ENCODE measurements around the gene CDYL2.
"Not testable (repeated sequence)": the region's sequence is repeated elsewhere in the genome, so short reads cannot be mapped to it uniquely, and the experiment has no call there.

CDYL2 gene

DNA sequence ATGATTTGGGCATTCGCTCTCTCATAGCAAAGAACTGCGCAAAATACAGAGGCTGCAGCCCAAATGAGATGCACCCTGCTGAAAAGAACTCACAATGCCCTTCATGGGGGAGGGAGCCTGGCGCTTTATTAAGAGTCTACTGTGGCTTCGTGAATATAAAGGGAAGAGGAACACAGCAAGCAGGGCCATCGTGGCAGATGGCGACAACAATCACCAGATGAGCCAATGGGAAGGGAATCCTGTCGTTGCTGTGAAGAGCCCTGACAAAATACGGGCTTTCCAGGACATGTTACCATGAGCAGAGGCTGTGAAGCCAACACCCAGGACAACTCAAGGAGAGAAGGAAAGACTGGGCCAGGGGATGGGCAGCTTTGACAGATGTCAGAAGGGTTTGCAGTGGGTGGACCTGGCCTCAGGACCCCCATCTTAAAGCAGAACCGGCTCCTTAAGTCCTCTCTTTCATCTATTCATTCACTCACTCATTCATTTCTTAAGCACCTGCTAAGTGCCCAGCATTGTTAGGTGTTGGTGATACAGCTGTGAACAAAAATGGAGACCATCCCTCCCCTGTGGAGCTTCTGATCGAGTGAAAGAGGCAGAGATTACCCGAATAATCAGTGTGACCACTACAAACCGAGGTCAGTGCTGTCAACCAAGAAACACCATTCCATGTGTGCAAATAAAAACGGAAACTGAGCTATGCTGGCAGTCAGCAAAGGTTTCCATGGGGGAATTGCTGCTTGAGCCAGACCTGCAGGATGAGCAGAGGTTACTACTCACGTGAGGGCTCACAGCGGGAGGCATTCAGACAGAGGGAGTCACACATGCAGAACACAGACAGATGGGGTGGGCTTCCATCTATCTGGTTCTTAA, 137.8 kb downstream of the CDYL2 start:
- no peak for DNase-seq

DNA sequence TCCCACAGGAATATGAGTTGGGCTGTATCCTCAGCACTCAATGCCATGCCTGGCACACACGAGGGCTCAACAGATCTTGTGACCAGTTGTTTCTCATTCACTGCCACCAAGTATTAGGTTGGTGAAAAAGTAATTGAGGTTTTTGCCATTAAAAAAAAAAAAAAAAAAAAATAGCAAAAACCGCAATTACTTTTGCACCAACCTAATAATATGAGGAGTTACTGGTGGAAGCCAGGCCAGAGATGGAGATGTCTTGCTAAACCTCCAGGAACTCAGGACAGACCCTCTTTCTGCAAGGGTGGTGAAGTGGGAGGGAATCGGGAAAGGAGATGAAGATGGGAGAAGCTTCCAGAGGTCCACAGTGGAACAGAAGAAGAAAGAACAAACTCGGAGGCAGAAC, 139.0 kb downstream of the CDYL2 start:
- no peak for DNase-seq

DNA sequence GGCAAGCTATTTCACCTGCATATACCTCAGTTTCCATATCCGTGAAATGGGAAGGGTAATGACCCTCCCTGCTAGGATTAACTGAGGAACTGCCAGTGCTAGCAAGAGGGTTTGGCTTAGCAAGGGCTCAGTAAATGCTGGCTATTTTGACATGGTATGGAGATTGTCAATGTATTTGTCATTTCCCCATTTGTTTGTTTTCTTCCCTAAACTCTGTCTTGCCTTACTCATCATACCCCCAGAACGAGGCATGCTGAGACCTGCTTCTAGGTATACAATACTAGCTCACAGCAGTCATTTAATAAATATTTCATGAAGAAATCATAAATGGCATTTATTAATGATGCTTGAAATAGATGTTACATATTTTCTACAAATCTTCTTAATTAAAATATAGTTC, 139.6 kb downstream of the CDYL2 start:
- DNase-seq = no peak

DNA sequence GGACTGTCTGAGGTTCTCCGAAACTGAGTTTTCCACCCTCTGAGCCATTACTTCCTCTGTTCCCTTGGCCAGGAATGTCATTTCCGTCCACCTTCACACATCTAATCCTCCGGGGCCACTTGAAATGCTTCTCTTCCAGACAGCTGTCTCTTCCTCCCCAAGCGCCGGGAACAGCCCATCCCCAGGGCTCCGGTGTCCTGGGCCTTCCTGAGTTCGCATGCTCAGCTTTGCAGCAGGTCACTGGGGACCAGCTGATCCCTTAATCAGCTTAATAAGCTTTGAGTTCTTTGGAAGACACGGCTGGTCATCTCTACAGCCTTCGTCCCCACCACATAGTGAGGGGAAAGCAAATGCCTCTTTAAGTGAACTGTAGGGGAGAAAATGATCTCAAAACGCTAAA, 140.2 kb downstream of the CDYL2 start:
- no peak for DNase-seq

GRCh38 chr16:80663078-80663477, 141.3 kb downstream of the CDYL2 start:
- no peak for DNase-seq

GRCh38 chr16:80659865-80660264, 144.5 kb downstream of the CDYL2 start:
- DNase-seq = no peak

DNA sequence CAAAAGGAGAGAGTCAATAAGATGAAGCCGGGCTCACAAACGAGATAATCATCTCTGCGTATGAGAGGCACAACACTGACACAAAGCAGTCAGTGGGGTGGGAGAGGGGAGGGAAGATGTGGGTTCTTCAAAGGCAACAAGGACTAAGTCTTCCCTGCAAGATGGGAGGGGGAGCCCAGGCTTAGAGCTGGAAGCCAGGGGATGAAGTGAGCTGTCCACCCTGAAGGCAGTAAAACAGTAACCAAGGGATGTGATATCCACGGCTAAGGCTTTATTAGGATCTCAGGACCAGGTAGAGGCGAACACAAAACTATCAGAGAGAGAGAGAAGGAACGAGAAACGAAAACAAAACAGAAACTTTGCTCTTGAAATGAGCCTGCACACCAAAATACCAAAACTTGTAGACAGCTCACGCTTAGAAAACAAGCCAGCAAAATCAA, 147.7 kb downstream of the CDYL2 start:
- no peak for DNase-seq

DNA sequence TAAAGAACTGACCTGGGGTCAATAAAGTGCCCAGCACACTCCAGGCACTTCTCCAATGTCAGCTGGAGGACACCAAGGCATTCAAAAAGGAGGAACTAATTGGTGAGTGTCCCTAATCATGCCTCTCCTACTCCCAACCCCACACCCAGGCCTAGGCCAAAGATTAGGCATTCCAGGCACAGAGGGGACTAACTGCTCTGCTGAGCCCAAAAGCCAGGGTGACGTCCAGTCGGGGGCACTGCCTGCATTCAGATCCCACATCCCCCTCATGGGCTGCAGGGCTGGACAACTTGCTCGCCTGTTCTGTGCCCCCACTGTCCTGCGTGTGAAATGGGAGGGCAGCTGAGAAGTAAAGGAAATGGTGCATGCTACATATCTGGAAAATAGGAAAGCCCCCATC, 148.2 kb downstream of the CDYL2 start:
- DNase-seq = no peak

DNA sequence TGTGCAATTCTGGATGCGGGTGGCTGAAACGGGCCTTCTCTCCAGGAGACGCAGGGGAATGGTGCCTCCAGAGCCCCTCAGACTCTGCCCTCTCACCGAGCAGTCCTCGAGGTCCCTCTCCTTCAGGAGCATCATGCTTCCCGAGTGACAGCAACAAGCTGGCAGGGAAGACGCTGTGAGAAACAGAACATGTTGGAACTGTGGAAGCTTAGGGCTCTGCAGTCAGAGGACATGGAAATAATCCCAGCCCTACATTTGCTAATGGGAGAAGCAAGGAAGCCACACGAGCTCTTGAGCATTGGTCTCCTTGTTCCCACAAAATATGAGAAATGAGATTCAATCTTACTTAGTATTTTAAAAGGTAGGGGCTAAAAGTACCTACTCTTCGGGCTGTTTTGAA, 148.6 kb downstream of the CDYL2 start:
- DNase-seq = no peak

GRCh38 chr16:80654094-80654862, 150.1 kb downstream of the CDYL2 start:
- DNase-seq = no peak

DNA sequence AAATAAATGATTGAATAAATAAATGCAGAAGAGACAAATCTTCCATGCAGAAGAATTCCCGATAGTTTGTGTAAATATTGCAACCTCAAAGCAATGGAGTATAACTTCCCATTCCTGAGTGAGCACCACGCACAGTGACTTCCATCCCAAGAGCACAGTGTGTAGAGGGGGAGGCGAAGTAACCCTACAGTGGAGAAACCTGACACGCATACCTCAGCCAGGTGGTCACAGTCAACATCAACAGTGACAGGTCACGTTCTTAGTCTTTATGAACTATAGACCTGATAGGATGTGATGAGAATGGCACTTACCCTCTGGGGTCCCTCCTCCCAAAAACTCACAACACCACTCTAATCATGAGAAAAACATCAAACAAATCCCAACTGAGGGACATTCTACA, 152.0 kb downstream of the CDYL2 start:
- DNase-seq = no peak

DNA sequence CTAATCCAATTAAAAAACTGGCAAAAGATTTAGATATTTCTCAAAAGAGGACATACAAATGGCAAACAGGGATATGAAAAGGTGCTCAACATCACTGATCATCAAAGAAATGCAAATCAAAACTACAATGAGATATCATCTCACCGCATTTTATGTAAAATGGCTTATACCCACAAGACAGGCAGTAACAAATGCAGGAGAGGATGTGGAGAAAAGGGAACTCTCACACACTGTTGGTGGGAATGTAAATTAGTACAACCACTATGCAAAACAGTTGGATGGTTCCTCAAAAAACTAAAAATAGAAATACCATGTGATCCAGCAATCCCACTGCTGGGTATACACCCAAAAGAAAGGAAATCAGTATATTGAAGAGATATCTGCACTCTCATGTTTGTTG, 154.1 kb downstream of the CDYL2 start:
- not testable (repeated sequence) for DNase-seq

GRCh38 chr16:80640316-80640715, 164.1 kb downstream of the CDYL2 start:
- DNase-seq = no peak

DNA sequence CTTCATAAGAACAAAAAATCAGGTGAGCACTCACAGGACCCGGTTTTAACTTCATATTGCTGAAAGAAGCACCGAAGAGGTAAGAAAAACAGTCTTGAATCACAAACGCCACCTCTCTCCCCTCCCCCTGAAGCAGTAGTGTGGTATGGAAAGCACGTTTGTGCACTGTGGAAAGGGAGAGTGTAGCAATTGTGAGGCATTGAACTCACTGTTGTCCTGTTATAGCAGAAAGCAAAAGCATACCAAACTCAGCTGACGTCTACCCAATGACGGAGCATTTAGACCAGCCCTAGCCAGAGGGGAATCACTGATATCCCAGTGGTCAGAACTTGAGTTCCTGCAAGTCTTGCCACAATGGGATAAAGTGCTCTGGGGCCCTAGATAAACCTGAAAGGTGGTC, 164.8 kb downstream of the CDYL2 start:
- no peak for DNase-seq

DNA sequence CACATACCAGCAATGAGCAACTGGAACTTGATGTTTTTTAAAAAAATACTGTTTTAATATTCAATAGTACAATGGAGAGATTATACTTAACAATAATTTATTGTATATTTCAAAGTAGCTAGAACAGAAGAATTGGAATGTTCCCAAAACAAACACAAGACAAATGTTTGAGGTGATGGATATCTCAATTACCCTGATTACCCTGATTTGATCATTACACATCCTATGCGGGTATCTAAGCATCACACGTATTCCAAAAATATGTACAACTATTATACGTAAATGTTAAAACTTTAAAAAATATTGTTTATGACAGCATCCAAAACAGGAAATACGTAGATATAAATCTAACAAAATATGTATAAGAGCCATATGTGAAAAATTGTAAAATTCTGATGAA, 166.8 kb downstream of the CDYL2 start:
- DNase-seq = no peak

GRCh38 chr16:80631581-80631980, 172.8 kb downstream of the CDYL2 start:
- DNase-seq = no peak

- DNase-seq = no peak
Observed at GRCh38 chr16:80628254-80628653, 176.1 kb downstream of the CDYL2 start.

DNA sequence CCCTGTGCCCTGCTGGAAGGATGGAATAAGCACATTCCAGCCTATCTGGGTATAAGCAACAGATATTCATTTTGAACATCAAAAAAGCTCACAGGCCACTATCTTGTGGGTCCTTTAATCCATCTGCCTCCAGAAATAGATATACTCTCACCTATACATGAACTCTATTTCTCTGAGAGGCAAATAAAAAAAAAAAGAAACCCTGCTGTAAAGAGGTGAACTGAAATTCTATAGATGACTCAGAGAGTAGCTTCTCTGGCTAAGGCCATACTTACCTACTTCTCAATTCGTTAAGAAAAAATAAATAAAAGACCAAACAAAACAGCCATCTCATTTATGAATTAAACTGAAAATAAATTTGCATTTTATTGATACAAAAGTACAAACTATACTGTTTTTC, 177.3 kb downstream of the CDYL2 start:
- DNase-seq = no peak

- DNase-seq = no peak
Observed at GRCh38 chr16:80623376-80623775, 181.0 kb downstream of the CDYL2 start.

GRCh38 chr16:80622007-80622406, 182.4 kb downstream of the CDYL2 start:
- no peak for DNase-seq

DNA sequence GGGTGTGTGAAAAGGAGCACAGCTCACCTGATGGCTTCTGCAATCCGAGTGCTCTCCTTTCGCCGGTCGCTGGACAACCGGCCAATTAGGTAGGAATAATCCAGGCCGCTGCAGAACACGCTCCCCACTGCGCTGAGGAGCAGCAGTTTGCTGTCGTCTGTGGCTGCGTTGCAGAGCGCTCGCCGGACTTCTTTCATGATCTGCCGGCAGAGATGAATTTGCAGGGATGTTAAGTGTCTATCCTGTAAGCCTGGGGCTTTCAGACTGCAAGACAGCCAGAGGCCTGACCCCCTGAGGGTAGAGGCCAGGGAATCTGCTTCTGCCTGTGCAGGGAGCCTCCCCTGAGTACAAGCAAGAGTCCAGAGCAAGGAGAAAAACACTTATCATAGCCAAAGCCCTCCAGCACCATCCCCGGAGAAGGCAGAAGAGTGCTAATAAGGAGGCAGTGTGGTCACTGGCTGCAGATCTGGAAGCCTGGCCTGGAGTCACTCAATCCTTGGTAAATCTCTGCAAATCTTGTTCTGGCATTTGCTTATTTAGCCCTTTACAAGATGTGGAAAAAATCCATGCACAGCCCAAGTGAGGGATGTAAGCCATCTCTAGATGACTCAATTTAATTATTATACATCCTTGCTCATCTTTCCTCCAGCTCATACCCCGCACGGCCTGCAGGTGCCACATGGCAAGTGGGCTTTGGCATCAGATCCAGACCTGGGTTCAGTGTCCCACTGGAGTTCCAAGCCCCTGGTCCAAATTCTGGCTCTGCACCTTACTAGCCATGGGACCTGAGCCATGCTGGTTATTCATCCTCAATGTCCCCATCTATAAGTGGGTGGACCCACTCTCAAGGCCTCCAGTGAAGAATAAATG, 183.4 kb downstream of the CDYL2 start:
- DNase-seq = no peak

DNA sequence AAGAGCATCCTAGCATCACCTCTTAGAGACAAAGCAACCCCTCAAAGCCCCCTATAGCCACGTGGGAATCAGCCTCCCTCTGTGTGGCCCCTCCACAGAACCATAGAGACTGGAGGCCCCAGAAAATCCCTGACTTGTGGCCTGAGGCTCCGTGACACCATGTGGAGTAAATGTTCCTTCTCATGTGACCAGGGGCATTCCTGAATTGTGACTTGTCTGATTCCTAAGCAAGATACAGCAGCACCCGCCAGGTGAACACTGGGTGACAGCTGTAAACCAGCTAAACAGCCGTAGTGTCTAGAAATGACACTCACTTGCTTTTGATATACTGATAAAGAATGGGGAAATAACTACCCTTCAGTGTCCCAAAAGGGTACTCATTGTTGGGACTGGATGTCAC, 184.6 kb downstream of the CDYL2 start:
- no peak for DNase-seq

All from NCI-H345 (cell line).